MG63 (cell line): Measurements from ENCODE around the gene TCOF1. TPM values are rescaled to one million over a fixed set of nuclear protein-coding genes. Genes with fewer than 3 reads are reported as not detected.

ENCODE experiments used
- DNase-seq: peaks from one replicate; pipeline ENCODE4 v3.0.0-alpha.2; 2020
- H3K27me3 ChIP-seq: fragments of 250-450 bp; sonication (Bioruptor Pico); 2 replicates; pipeline ENCODE4 v1.5.1; 2020; ENCODE audit warnings: mild to moderate bottlenecking, moderate library complexity
- H3K36me3 ChIP-seq: fragments of 250-450 bp; sonication (Bioruptor Pico); 2 replicates; pipeline ENCODE4 v1.5.1; 2020; ENCODE audit warnings: mild to moderate bottlenecking, moderate library complexity
- H3K4me3 ChIP-seq: fragments of 250-450 bp; sonication (Bioruptor Pico); 2 replicates; pipeline ENCODE4 v1.5.1; 2020; ENCODE audit warnings: mild to moderate bottlenecking, moderate library complexity
- H3K9me3 ChIP-seq: fragments of 250-450 bp; sonication (Bioruptor Pico); 2 replicates; pipeline ENCODE4 v1.5.1; 2020; ENCODE audit warnings: mild to moderate bottlenecking, moderate library complexity
- total RNA-seq: library from RNA; depleted of rRNA; stranded (reverse); fragments of >200 nt; shearing (Covaris generic); gene quantifications from 2 replicates; pipeline ENCODE4 v1.2.3, GENCODE V29; 2014; ENCODE audit warnings: low replicate concordance

TCOF1 gene
- total RNA-seq, 1 experiment from 2014 or later, result 118 TPM

- Histone ChIP-seq H3K36me3 (peaks cover 37% of the 10 kb centered on the region), H3K27me3 (no peaks in the 10 kb centered on the region), H3K4me3 (no peak overlapping the region), H3K9me3 (no peaks in the 10 kb centered on the region)
- no peak for DNase-seq
These were observed 46.6 kb downstream of the TCOF1 start for GRCh38 chr5:150404121-150404520.

- Histone ChIP-seq H3K4me3 (no peak overlapping the region), H3K27me3 (no peaks in the 10 kb centered on the region), H3K9me3 (no peaks in the 10 kb centered on the region), H3K36me3 (peaks cover 33% of the 10 kb centered on the region)
- DNase-seq, result no peak
These were observed 47.0 kb downstream of the TCOF1 start for GRCh38 chr5:150404535-150404934.

GRCh38 chr5:150404941-150405816 is 47.7 kb downstream of the TCOF1 start:
- Histone ChIP-seq H3K27me3 (no peaks in the 10 kb centered on the region), H3K4me3 (no peak overlapping the region), H3K36me3 (peaks cover 29% of the 10 kb centered on the region), H3K9me3 (no peaks in the 10 kb centered on the region)
- DNase-seq, result no peak

GRCh38 chr5:150406103-150406722 is 48.7 kb downstream of the TCOF1 start:
- H3K27me3 ChIP-seq, result no peaks in the 10 kb centered on the region
- H3K4me3 ChIP-seq, result no peak overlapping the region
- H3K9me3 ChIP-seq, result no peaks in the 10 kb centered on the region
- peaks cover 19% of the 10 kb centered on the region for H3K36me3 ChIP-seq
- no peak for DNase-seq

GRCh38 chr5:150406723-150407095 is 49.2 kb downstream of the TCOF1 start:
- Histone ChIP-seq H3K36me3 (peaks cover 15% of the 10 kb centered on the region), H3K27me3 (no peaks in the 10 kb centered on the region), H3K9me3 (no peaks in the 10 kb centered on the region), H3K4me3 (no peak overlapping the region)
- no peak for DNase-seq

GRCh38 chr5:150407096-150407720 is 49.7 kb downstream of the TCOF1 start:
- no peak for DNase-seq
- Histone ChIP-seq H3K36me3 (peaks cover 14% of the 10 kb centered on the region), H3K4me3 (no peak overlapping the region), H3K9me3 (no peaks in the 10 kb centered on the region), H3K27me3 (no peaks in the 10 kb centered on the region)

- DNase-seq, result no peak
- Histone ChIP-seq H3K36me3 (peaks cover 2% of the 10 kb centered on the region), H3K9me3 (no peaks in the 10 kb centered on the region), H3K27me3 (no peaks in the 10 kb centered on the region), H3K4me3 (no peak overlapping the region)
These were observed 50.9 kb downstream of the TCOF1 start for GRCh38 chr5:150408231-150408943.

GRCh38 chr5:150409638-150410523 is 52.4 kb downstream of the TCOF1 start:
- H3K27me3 ChIP-seq, result peaks cover under 1% of the 10 kb centered on the region; the same call in 1 of the 2 replicates
- H3K36me3 ChIP-seq, result no peaks in the 10 kb centered on the region
- DNase-seq, result peak; percentile 90
- H3K9me3 ChIP-seq, result no peaks in the 10 kb centered on the region
- H3K4me3 ChIP-seq, result no peak overlapping the region

GRCh38 chr5:150410524-150411244 is 53.2 kb downstream of the TCOF1 start:
- H3K9me3 ChIP-seq, result no peaks in the 10 kb centered on the region
- peaks cover 3% of the 10 kb centered on the region; the same call in 1 of the 2 replicates for H3K27me3 ChIP-seq
- H3K36me3 ChIP-seq, result no peaks in the 10 kb centered on the region
- no peak overlapping the region for H3K4me3 ChIP-seq
- DNase-seq, result peak; percentile 67

GRCh38 chr5:150411245-150411979 is 53.9 kb downstream of the TCOF1 start:
- Histone ChIP-seq H3K9me3 (no peaks in the 10 kb centered on the region), H3K4me3 (no peak overlapping the region), H3K36me3 (no peaks in the 10 kb centered on the region), H3K27me3 (peaks cover 3% of the 10 kb centered on the region; the same call in 1 of the 2 replicates)
- DNase-seq, result no peak

GRCh38 chr5:150412319-150413175 is 55.0 kb downstream of the TCOF1 start, which contains the start of gene CD74:
CD74 (minus strand) TSS chr5:150412910; CDS start chr5:150412749, 161 bp downstream.
- Histone ChIP-seq H3K27me3 (peaks cover 3% of the 10 kb centered on the region; the same call in 1 of the 2 replicates), H3K4me3 (no peak within 1 kb of the TSS), H3K9me3 (no peaks in the 10 kb centered on the region), H3K36me3 (no peaks in the 10 kb centered on the region)
- DNase-seq, result no peak

- DNase-seq, result no peak
- H3K9me3 ChIP-seq, result no peaks in the 10 kb centered on the region
These were observed 55.8 kb downstream of the TCOF1 start for GRCh38 chr5:150413176-150413901.

More at GRCh38 chr5:150413176-150413901, 55.8 kb downstream of the TCOF1 start:
- Histone ChIP-seq H3K27me3 (peaks cover 3% of the 10 kb centered on the region; the same call in 1 of the 2 replicates), H3K4me3 (no peak overlapping the region), H3K36me3 (no peaks in the 10 kb centered on the region)
